D341Med (cell line): ENCODE results near the gene SMIM10L2A.
"Not testable (repeated sequence)": the region's sequence is repeated elsewhere in the genome, so short reads cannot be mapped to it uniquely, and the experiment has no call there.

ENCODE experiments used
- DNase-seq: peaks from one replicate; pipeline ENCODE4 v3.0.0; 2012; ENCODE audit warnings: low spot score

The SMIM10L2A gene

DNA sequence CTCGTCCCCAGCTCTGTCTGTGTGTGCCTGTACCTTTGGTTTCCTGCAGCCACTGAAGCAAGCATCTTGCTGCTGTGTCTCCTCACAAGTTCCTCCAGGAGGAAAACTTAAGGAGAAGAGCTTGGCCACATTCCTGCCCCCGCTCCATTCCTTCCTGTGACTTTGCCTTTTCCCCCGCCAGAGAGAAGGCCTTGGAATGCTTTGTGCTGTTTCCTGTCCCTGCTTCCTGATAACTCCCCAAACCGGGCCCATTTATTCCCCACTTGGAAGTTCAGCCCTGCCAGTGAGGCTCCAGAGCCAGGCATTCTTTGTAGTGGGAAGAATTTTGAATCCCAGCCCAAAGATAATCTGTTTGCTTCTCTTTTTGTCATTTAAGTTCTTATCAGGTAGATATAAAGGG is 33.1 kb downstream of the SMIM10L2A start:
- DNase-seq = no peak

DNA sequence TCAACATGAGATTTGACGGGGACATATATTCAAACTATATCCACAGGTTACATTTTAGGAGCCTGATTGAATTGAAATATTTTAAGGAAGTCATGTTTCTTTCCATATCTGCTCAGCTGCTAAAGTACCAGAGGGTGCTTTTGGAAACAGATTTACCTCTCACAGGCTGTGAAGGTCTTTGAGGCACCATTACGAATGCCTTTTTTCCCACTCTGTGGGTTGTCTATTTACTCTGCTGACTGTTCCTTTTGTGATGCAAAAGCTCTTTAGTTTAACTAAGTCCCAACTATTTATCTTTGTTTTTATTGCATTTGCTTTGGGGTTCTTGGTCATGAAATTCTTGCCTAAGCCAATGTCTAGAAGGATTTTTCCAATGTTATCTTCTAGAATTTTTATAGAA is 40.0 kb downstream of the SMIM10L2A start:
- DNase-seq = not testable (repeated sequence)

DNA sequence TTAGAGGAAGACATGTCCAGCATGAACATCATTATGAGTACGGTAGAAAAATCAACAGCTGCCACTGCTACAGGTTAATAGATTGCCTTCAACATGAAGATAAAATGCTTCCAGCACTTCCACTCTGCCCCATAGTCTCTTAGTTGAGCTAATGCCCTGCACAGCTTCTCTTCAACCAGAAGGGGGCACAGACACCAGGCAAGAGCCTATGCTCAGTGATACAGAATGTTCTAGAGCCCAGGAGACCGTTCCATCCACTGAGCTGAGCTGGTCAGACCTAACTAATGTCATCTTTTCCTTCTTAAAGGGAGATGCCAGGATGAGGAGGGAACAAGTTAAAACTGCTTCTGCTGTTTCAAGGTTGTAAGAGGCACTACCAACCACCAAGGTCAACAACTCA is 42.2 kb downstream of the SMIM10L2A start:
- no peak for DNase-seq

DNA sequence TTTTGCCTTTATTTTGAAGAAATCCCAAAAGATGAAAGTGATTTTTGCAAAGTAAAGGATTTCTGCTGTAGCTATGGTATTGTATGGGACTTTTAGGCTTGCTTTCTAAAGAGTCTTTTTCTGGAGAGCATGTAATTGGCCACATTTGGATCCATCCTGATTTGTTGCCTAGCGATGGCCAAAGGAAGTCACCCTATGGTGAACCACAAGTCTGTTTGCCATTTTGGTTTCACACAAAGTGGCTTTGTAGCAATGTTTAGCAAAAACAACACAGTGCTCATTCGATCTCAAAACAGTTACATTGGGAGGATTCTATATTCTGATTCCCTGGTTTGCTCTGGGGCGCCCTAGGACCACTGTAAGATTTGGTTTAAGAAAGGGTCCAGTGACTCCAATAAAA is 54.6 kb downstream of the SMIM10L2A start:
- DNase-seq = no peak

DNA sequence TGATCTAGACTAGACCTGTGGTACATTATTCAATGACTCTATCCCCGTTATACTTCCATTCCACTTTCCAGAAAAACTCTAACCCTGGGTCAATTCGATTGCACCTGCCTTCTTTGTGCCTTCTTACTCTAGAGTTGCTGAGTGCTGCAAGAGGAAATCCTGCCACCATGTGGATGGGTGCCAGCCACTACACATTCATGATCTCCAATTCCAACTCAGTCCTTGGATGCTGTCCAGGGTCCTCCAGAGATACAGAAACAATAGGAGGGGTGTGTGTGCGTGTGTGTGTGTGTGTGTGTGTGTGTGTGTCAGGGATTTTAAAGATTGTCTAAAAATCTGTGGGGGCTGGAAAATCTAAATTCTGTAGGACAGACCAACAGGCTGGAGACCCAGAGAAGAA is 55.8 kb downstream of the SMIM10L2A start:
- DNase-seq = peak; percentile 59
